WI38 (cell line): ENCODE measurements around the gene CCHCR1.
A peak's percentile ranks its signal among the peaks of the same experiment; 100 is the strongest.

Experiments
- H3K4me3 ChIP-seq: 2 replicates; pipeline ENCODE4 v1.5.1; 2011; ENCODE audit warnings: low read depth, mild to moderate bottlenecking, control low read depth, low read length
- TF ChIP-seq, protein P1 (sequence below): IDR thresholded peaks from 2 replicates; pipeline ENCODE4 v1.5.1; 2012; ENCODE audit warnings: low read depth, mild to moderate bottlenecking, control low read depth, low read length

CCHCR1 gene

DNA sequence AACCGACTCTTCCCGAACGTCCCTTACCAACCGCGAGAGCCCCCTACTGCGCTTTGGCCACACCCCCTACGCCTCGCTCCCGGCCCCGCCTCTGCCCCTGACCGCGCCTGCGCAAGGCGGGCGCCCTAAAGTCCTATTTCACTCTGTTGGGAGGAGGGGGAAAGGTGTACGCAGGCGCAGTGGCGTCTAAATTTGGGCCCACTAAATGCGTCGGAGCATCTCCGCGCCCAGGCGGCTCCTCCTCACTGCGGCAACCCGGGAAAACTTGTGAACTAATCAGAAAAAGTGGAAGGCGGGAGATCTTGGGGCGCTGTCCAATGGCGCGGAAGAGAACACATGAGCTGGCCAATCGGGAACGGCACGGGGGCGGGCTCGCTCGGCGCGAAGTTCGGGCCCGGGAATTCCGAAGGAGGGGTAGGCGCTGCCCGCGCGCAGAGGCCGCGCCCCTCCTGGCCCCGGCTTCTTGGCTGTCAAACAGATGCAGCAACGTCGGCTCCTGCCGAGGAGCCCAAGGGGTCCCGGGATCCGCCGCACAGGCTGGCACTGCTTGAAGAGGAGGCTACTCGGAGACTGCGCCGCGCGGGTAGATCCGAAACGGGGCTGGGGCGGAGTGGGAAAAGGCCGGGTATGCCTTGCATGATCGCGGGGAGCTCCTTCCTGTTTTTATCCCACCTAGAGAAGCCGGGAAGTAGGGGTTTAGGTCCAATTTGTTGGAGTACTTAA lies 699 bp upstream of the CCHCR1 start, which contains the start of gene TCF19:
TCF19 (plus strand) TSS at position 450 of the 723 bp plus-strand sequence. CDS start 881 bp downstream, outside the sequence.
- H3K4me3 ChIP-seq, result peak within 1 kb of the TSS; percentile 77
- TF ChIP-seq, protein P1, sequence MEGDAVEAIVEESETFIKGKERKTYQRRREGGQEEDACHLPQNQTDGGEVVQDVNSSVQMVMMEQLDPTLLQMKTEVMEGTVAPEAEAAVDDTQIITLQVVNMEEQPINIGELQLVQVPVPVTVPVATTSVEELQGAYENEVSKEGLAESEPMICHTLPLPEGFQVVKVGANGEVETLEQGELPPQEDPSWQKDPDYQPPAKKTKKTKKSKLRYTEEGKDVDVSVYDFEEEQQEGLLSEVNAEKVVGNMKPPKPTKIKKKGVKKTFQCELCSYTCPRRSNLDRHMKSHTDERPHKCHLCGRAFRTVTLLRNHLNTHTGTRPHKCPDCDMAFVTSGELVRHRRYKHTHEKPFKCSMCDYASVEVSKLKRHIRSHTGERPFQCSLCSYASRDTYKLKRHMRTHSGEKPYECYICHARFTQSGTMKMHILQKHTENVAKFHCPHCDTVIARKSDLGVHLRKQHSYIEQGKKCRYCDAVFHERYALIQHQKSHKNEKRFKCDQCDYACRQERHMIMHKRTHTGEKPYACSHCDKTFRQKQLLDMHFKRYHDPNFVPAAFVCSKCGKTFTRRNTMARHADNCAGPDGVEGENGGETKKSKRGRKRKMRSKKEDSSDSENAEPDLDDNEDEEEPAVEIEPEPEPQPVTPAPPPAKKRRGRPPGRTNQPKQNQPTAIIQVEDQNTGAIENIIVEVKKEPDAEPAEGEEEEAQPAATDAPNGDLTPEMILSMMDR, result no peak

DNA sequence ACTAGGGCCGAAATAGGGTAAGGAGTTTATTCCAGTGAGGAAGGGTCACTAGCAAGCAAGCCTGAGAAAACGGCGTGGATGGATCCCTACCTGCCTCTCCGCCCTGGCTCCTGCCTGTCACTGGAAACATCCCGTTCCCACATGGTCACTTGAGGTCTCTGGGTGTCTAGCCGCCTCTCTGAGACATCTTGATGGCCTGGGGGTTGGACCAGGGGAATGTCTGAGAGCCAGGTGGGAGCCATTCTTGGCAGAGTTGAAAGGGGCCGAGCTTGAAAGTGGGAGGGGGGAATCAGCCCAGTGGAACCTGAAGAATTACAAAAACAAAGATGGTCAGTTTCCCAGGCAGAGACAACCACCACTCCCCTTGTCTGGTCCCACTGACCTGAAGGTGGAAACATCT lies 961 bp downstream of the CCHCR1 start:
- TF ChIP-seq, protein P1, result no peak
- no peak overlapping the region for H3K4me3 ChIP-seq

DNA sequence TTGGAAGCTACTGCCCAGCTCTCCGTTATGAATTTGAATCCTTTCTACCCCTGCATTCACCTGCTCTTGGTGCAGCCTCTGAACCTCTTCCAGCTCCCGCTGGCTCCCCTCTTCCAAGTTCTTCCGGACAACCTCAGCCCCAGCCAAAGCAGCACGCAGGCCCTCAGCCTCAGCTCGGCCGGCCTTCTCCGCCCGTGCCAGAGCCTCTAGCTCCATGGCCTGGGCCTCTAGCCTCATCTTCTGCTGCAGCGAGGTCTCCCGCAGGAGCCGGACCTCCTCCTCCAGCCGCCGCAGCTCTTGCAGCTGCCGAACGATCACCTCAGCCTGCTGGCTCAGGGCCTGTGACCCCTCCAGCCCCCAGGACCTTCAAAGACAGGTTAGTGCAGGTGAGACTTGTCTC lies 3.2 kb downstream of the CCHCR1 start:
- no peak overlapping the region for H3K4me3 ChIP-seq
- TF ChIP-seq, protein P1, result no peak

DNA sequence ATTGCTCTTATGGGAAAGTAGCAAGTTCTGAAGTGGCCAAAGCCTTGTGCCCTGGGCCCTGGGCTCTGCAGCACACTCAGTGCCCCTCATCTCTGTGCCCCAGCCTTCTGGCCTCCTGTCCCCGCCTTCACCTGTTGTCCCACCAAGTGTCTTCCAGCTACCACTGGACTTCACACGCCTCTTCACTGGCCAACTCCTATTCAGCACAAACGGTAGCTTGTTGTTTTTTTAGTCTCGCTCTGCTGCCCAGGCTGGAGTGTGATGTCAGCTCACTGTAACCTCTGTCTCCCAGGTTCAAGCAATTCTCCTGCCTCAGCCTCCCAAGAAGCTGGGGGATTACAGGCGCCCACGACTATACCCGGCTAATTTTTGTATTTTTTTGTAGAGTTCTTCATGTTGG lies 4.8 kb downstream of the CCHCR1 start:
- no peak overlapping the region for H3K4me3 ChIP-seq
- TF ChIP-seq, protein P1, result no peak

DNA sequence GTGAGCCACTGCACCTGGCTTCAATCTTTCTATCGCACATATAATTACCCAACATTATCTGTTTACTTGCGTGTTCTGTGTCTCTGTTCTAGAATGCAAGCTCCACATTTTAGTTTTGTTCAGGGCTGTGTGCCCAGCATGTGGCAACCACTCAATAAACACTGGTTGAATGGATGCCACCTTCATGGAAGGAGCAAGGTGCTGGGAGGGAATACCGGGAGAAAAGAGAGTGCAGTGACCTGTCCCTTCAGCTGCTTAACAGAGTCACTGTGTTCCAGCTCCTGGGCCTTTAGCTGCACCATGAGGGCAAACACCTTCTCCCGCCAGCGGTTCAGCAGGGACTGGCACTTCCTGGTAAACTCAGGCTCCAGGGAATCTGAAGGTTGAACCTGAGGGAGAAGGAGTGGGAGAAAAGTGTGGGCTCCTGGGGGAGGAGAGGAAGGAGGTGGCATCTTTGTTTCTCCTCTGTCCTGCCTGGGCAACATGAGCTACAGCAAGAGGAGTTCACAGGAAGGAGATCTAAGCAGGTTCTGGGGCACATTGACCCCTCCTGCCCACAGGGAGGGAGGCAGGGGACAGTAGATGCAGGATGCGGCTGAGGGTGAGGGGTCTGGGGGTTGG lies 7.7 kb downstream of the CCHCR1 start:
- no peak overlapping the region for H3K4me3 ChIP-seq
- TF ChIP-seq, protein P1, result no peak

DNA sequence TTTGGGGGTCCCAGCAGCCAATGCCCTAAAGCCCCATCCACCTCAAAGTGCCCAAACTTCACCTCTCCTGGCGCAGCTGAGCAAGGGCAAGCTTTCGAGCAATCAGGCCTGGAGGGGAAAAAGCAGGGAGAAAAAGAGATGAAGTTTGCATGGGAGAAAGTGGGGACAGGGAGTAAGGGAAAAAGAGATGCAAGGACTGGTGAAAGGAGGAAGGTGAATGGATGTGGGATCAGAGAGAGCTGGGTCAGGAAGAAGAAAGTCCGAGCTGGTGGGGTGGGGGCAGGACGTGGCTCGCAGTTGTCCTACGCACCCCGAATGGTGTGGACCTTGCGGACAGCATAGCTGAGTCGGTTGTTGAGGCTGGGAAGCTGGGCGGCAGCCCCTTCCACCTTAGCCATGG lies 12.2 kb downstream of the CCHCR1 start:
- TF ChIP-seq, protein P1, result no peak
- H3K4me3 ChIP-seq, result no peak overlapping the region

DNA sequence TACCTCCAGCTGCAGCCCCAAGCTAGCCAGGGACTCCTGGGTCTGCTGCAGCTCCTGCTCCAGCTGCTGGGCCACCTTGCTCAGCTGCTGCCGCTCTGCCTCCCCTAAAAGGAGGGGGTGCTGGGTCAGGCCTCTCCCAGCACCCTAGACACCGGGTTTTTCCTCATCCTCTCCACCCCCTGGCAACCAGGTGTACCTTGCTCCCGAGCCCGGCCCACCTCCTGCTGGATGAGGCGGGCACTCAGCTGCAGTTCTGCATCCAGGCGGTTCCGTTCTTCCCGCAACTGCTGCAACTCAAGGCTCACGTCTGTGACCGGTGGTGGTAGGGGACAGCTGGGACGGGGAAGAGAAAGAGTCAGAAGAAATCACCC lies 12.6 kb downstream of the CCHCR1 start:
- TF ChIP-seq, protein P1, result no peak

More for the DNA sequence above, 12.6 kb downstream of the CCHCR1 start:
- no peak overlapping the region for H3K4me3 ChIP-seq
